IMR-90 (cell line): ENCODE results near the gene ARHGAP10. TPM values are rescaled to one million over a fixed set of nuclear protein-coding genes. Genes with fewer than 3 reads are reported as not detected.

Experiments
- ATAC-seq: fragments of 200-7000 bp; cut with Tn5 transposase; 2 replicates; pipeline ENCODE4 v1.9.1; 2020; ENCODE audit warnings: low read depth, mild to moderate bottlenecking, moderate library complexity
- BruUV-seq: library from RNA; stranded (reverse); fragments of 400-500 nt; replicated peaks from 2 replicates; lab custom pipeline; 2021; lab: Mats Ljungman, UMichigan
- CTCF ChIA-PET: fragments of 300-600 bp; formaldehyde crosslinking; extraction: SDS; loops from one replicate; lab custom pipeline; 2021; ENCODE audit warnings: antibody characterized with exemption; lab: Yijun Ruan, JAX
- POLR2A ChIA-PET: fragments of 300-600 bp; sonication (Branson Sonifier 250); formaldehyde crosslinking; loops from one replicate; lab custom pipeline; 2022; ENCODE audit warnings: antibody characterized with exemption; ENCODE audit not compliant: unreplicated experiment; lab: Charles Lee
- DNase-seq: peaks from one replicate; pipeline ENCODE4 v3.0.0; 2013
- H2AFZ ChIP-seq: replicated peaks from 2 replicates; pipeline ENCODE3; 2013; ENCODE audit warnings: low read length, mild to moderate bottlenecking; ENCODE audit not compliant: poor library complexity
- H2AK5ac ChIP-seq: 2 replicates; pipeline ENCODE4 v1.6.1; 2013; ENCODE audit warnings: low read depth, low read length, inconsistent platforms
- H2AK9ac ChIP-seq: replicated peaks from 2 replicates; pipeline ENCODE3; 2013; ENCODE audit warnings: mild to moderate bottlenecking, low read depth, low read length, moderate library complexity; ENCODE audit not compliant: poor library complexity
- H2BK120ac ChIP-seq: 2 replicates; pipeline ENCODE4 v1.6.1; 2013; ENCODE audit warnings: low read depth, low read length, inconsistent platforms
- H2BK15ac ChIP-seq: 3 replicates; pipeline ENCODE4 v1.6.1; 2013; ENCODE audit warnings: low read depth, low read length, inconsistent platforms
- H2BK20ac ChIP-seq: 2 replicates; pipeline ENCODE4 v1.6.1; 2013; ENCODE audit warnings: low read depth, mild to moderate bottlenecking, inconsistent platforms, low read length, moderate library complexity
- H2BK5ac ChIP-seq: 2 replicates; pipeline ENCODE4 v1.6.1; 2013; ENCODE audit warnings: mild to moderate bottlenecking, low read depth, low read length, inconsistent platforms; ENCODE audit not compliant: poor library complexity, severe bottlenecking
- H3K14ac ChIP-seq: replicated peaks from 2 replicates; pipeline ENCODE4 v1.6.1; 2013; ENCODE audit warnings: low read depth, low read length, inconsistent platforms
- H3K18ac ChIP-seq: 2 replicates; pipeline ENCODE4 v1.6.1; 2013; ENCODE audit warnings: low read depth, low read length, control low read depth
- H3K23ac ChIP-seq: 2 replicates; pipeline ENCODE4 v1.6.1; 2013; ENCODE audit warnings: low read depth, low read length, inconsistent platforms
- H3K27ac ChIP-seq: 2 replicates; pipeline ENCODE4 v1.5.1; 2013; ENCODE audit warnings: mild to moderate bottlenecking, control low read depth, low read length; ENCODE audit not compliant: insufficient read depth
- H3K27me3 ChIP-seq: 2 replicates; pipeline ENCODE4 v1.6.1; 2013; ENCODE audit warnings: low read length; ENCODE audit not compliant: control insufficient read depth, insufficient read depth
- H3K36me3 ChIP-seq: 2 replicates; pipeline ENCODE4 v1.6.1; 2013; ENCODE audit warnings: low read length, mixed read lengths; ENCODE audit not compliant: control insufficient read depth, insufficient read depth
- H3K4ac ChIP-seq: 2 replicates; pipeline ENCODE4 v1.6.1; 2013; ENCODE audit warnings: low read depth, low read length, inconsistent platforms
- H3K4me1 ChIP-seq: 2 replicates; pipeline ENCODE4 v1.6.1; 2013; ENCODE audit warnings: low read length, mixed read lengths; ENCODE audit not compliant: control insufficient read depth, insufficient read depth
- H3K4me2 ChIP-seq: 2 replicates; pipeline ENCODE4 v1.6.1; 2013; ENCODE audit warnings: low read depth, mild to moderate bottlenecking, control low read depth, low read length, moderate library complexity
- H3K4me3 ChIP-seq: 2 replicates; pipeline ENCODE4 v1.5.1; 2013; ENCODE audit warnings: low read depth, mild to moderate bottlenecking, control low read depth, low read length, moderate library complexity; ENCODE audit not compliant: insufficient read depth
- H3K56ac ChIP-seq: 2 replicates; pipeline ENCODE4 v1.6.1; 2013; ENCODE audit warnings: low read length, inconsistent platforms; ENCODE audit not compliant: insufficient read depth; ENCODE audit errors: extremely low read depth
- H3K79me1 ChIP-seq, 2 experiments: 2 replicates each; pipeline ENCODE4 v1.6.1; 2013; ENCODE audit warnings: low read length in 2 of 2, inconsistent platforms in 1 of 2, low read depth in 1 of 2
- H3K9ac ChIP-seq: 2 replicates; pipeline ENCODE4 v1.6.1; 2013; ENCODE audit warnings: low read depth, low read length, control low read depth
- H3K9me1 ChIP-seq: 2 replicates; pipeline ENCODE4 v1.6.1; 2013; ENCODE audit warnings: low read length, inconsistent platforms; ENCODE audit not compliant: insufficient read depth
- H3K9me3 ChIP-seq: 2 replicates; pipeline ENCODE4 v1.6.1; 2013; ENCODE audit warnings: low read length; ENCODE audit not compliant: control insufficient read depth, insufficient read depth
- H4K20me1 ChIP-seq: 2 replicates; pipeline ENCODE4 v1.6.1; 2013; ENCODE audit warnings: low read length, inconsistent platforms; ENCODE audit not compliant: insufficient read depth
- H4K5ac ChIP-seq: 2 replicates; pipeline ENCODE4 v1.6.1; 2013; ENCODE audit warnings: mild to moderate bottlenecking, low read depth, low read length, control low read depth
- H4K8ac ChIP-seq, 2 experiments: 2 replicates each; pipeline ENCODE4 v1.6.1; 2013; ENCODE audit warnings: low read depth in 2 of 2, low read length in 2 of 2, control low read depth in 1 of 2, inconsistent platforms in 1 of 2
- H4K91ac ChIP-seq: 2 replicates; pipeline ENCODE4 v1.6.1; 2013; ENCODE audit warnings: low read depth, low read length, inconsistent platforms; ENCODE audit not compliant: insufficient read depth
- BHLHE40 ChIP-seq: fragments of 150-350 bp; IDR thresholded peaks from 2 replicates; pipeline ENCODE4 v1.6.1; 2016; ENCODE audit warnings: mild to moderate bottlenecking, low read depth, low read length
- CEBPB ChIP-seq: IDR thresholded peaks from 2 replicates; pipeline ENCODE4 v1.6.1; 2012; ENCODE audit warnings: low read depth, low read length, improper control_type of control experiment
- FOS ChIP-seq: fragments of 150-350 bp; IDR thresholded peaks from 2 replicates; pipeline ENCODE4 v1.6.1; 2016; ENCODE audit warnings: low read depth, low read length
- MAFK ChIP-seq: IDR thresholded peaks from 2 replicates; pipeline ENCODE4 v1.6.1; 2012; ENCODE audit warnings: low read depth, low read length, improper control_type of control experiment
- MAZ ChIP-seq: IDR thresholded peaks from 2 replicates; pipeline ENCODE4 v1.6.1; 2012; ENCODE audit warnings: low read depth, mild to moderate bottlenecking, low read length, improper control_type of control experiment, moderate library complexity, borderline replicate concordance
- MXI1 ChIP-seq: IDR thresholded peaks from 2 replicates; pipeline ENCODE4 v1.6.1; 2012; ENCODE audit warnings: low read depth, mild to moderate bottlenecking, low read length, moderate library complexity, borderline replicate concordance
- POLR2A ChIP-seq: IDR thresholded peaks from 2 replicates; pipeline ENCODE4 v1.6.1; 2012; ENCODE audit warnings: mild to moderate bottlenecking, low read depth, low read length
- RAD21 ChIP-seq: IDR thresholded peaks from 2 replicates; pipeline ENCODE4 v1.6.1; 2012; ENCODE audit warnings: low read length, improper control_type of control experiment
- RCOR1 ChIP-seq: IDR thresholded peaks from 2 replicates; pipeline ENCODE4 v1.6.1; 2012; ENCODE audit warnings: mild to moderate bottlenecking, low read length, improper control_type of control experiment; ENCODE audit not compliant: insufficient replicate concordance
- RFX5 ChIP-seq: IDR thresholded peaks from 2 replicates; pipeline ENCODE4 v1.8.0; 2012; ENCODE audit warnings: low read depth, mild to moderate bottlenecking, low read length, moderate library complexity
- SMC3 ChIP-seq: fragments of 150-350 bp; IDR thresholded peaks from 2 replicates; pipeline ENCODE4 v1.6.1; 2016; ENCODE audit warnings: low read depth, mild to moderate bottlenecking, antibody characterized with exemption, low read length, moderate library complexity
- WGBS, 2 experiments: methylation state at CpG; one replicate each; pipeline versions ENCODE4 v1.1.5 to v1.1.7; 2013; ENCODE audit warnings: missing lambda C conversion rate in 2 of 2; ENCODE audit not compliant: insufficient read length in 1 of 2; ENCODE audit errors: extremely low coverage in 2 of 2; 5-methylcytosine and 5-hydroxymethylcytosine counted together
- dilution Hi-C: fragments of 300-500 bp; cut with HindIII; formaldehyde crosslinking; loops from one replicate; pipeline ENCODE4 v1.14.3; 2018; ENCODE audit warnings: low sequenced_read_pairs; ENCODE audit not compliant: unreplicated experiment
- in situ Hi-C: fragments of 300-500 bp; cut with MboI; formaldehyde crosslinking; loops from 3 replicates; pipeline ENCODE4 v1.14.3; 2019; ENCODE audit warnings: low sequenced_read_pairs, inconsistent platforms, mixed read lengths
- intact Hi-C: fragments of 100-400 bp; cut with micrococcal nuclease; formaldehyde crosslinking; loops from 2 replicates; pipeline ENCODE4 v1.10.0; 2022
- polyA plus RNA-seq, 3 experiments: library from polyadenylated mRNA; depleted of rRNA; stranded (reverse); fragments of >200 nt; gene quantifications; 2 replicates each; pipeline ENCODE4 v1.2.3, GENCODE V29; 2012; ENCODE audit warnings: low replicate concordance in 1 of 3
- total RNA-seq: library from RNA; depleted of rRNA; stranded (reverse); fragments of >200 nt; gene quantifications from 2 replicates; pipeline ENCODE4 v1.2.3, GENCODE V29; 2012
- TF ChIP-seq, protein P1 (sequence below): fragments of 150-350 bp; IDR thresholded peaks from 2 replicates; pipeline ENCODE4 v1.6.1; 2017; ENCODE audit warnings: mild to moderate bottlenecking, antibody characterized with exemption, low read length, low read depth
- TF ChIP-seq, protein P2 (sequence below): fragments of 150-350 bp; IDR thresholded peaks from 2 replicates; pipeline ENCODE4 v1.6.1; 2016; ENCODE audit warnings: low read depth, mild to moderate bottlenecking, low read length, moderate library complexity, borderline replicate concordance

ARHGAP10 gene
- total and polyA plus RNA-seq, 2 of the 4 experiments (the other 2 are of a cell fraction), result 27.1 to 29.4 TPM

DNA sequence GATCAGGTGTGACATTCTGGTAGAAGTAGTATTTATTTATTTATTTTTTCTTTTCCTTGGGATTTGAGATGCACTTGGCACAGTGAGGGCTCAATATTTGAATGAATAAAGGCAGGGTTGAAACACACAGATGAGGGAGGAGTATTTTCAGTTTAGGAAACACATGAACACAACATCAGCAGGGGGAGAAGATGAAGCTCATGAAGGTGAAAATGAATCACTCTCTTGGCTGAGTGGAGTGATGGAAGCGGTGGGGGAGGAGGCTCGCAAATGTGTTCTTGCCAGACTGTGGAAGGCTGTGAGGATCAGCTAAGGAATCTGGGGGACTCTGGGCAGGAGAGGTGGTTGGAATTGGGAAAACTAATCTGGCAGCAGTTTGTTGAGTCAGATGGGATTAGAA, 55.3 kb downstream of the ARHGAP10 start:
- H3K27ac ChIP-seq, result no peak overlapping the region
- dilution Hi-C loops, result no loop called here
- no peak overlapping the region for H2BK120ac ChIP-seq
- no peak overlapping the region for H3K18ac ChIP-seq
- H4K20me1 ChIP-seq, result peaks cover 45% of the 10 kb centered on the region
- TF ChIP-seq MAZ, result no peak
- TF ChIP-seq MXI1, result no peak
- TF ChIP-seq, protein P1, sequence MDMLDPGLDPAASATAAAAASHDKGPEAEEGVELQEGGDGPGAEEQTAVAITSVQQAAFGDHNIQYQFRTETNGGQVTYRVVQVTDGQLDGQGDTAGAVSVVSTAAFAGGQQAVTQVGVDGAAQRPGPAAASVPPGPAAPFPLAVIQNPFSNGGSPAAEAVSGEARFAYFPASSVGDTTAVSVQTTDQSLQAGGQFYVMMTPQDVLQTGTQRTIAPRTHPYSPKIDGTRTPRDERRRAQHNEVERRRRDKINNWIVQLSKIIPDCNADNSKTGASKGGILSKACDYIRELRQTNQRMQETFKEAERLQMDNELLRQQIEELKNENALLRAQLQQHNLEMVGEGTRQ, result no peak
- TF ChIP-seq BHLHE40, result no peak
- no peak for TF ChIP-seq RFX5
- no peak for TF ChIP-seq RCOR1
- TF ChIP-seq, protein P2, sequence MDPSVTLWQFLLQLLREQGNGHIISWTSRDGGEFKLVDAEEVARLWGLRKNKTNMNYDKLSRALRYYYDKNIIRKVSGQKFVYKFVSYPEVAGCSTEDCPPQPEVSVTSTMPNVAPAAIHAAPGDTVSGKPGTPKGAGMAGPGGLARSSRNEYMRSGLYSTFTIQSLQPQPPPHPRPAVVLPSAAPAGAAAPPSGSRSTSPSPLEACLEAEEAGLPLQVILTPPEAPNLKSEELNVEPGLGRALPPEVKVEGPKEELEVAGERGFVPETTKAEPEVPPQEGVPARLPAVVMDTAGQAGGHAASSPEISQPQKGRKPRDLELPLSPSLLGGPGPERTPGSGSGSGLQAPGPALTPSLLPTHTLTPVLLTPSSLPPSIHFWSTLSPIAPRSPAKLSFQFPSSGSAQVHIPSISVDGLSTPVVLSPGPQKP, result no peak
- TF ChIP-seq SMC3, result no peak
- TF ChIP-seq POLR2A, result no peak
- TF ChIP-seq MAFK, result no peak
- no peak for TF ChIP-seq RAD21
- no peak for TF ChIP-seq FOS
- no peak for TF ChIP-seq CEBPB
- peaks cover 43 to 63% of the 10 kb centered on the region in 2 experiments for H3K79me1 ChIP-seq
- H2AK9ac ChIP-seq, result no peak overlapping the region
- POLR2A ChIA-PET, result no interaction called here
- no peak overlapping the region for H2BK5ac ChIP-seq
- no peak overlapping the region for H3K9ac ChIP-seq
- no peak overlapping the region; the same call in 2 of the 3 replicates for H2BK15ac ChIP-seq
- CTCF ChIA-PET, result interaction anchor here (0.5 kb wide), 1 partner anchor 143 kb away, joined by 3 read pairs; no protein-coding TSS in a partner anchor
- H2BK20ac ChIP-seq, result no peak overlapping the region
- H3K4me1 ChIP-seq, result peaks cover 17% of the 10 kb centered on the region
- no peaks in the 10 kb centered on the region for H3K9me3 ChIP-seq
- no peak overlapping the region for H2AFZ ChIP-seq
- ATAC-seq (peak; percentile 36; the same call in 1 of the 2 replicates), DNase-seq (peak; percentile 68)
- peak overlapping the region; percentile 37; the same call in 1 of the 2 replicates for H3K14ac ChIP-seq
- 0 out of 2 replicates have a peak overlapping the region, but pooled peaks have one; percentile 56 for H3K23ac ChIP-seq
- BruUV-seq, result no TSS peak
- no peak overlapping the region for H4K8ac ChIP-seq
- WGBS, 2 experiments, result 100% methylated on average over 2 of the region's 2 CpGs; no CpG with 5 or more reads in 1 of the 2 experiments
- H3K56ac ChIP-seq, result no peak overlapping the region
- no peak overlapping the region for H3K4me3 ChIP-seq
- no peak overlapping the region for H3K4me2 ChIP-seq
- no peak overlapping the region for H3K4ac ChIP-seq
- no peaks in the 10 kb centered on the region for H3K36me3 ChIP-seq
- H3K9me1 ChIP-seq, result peaks cover 16% of the 10 kb centered on the region; the same call in 1 of the 2 replicates
- intact Hi-C loops, result no loop called here
- H4K5ac ChIP-seq, result no peak overlapping the region
- H2AK5ac ChIP-seq, result no peak overlapping the region
- H3K27me3 ChIP-seq, result no peaks in the 10 kb centered on the region
- H4K91ac ChIP-seq, result no peak overlapping the region
- in situ Hi-C loops, result no loop called here
